ENCODE results near the gene SLC28A1.

GRCh38 chr15:84880007-84880406 is 4.5 kb upstream of the SLC28A1 start:
- TF ChIP-seq, protein P1, sequence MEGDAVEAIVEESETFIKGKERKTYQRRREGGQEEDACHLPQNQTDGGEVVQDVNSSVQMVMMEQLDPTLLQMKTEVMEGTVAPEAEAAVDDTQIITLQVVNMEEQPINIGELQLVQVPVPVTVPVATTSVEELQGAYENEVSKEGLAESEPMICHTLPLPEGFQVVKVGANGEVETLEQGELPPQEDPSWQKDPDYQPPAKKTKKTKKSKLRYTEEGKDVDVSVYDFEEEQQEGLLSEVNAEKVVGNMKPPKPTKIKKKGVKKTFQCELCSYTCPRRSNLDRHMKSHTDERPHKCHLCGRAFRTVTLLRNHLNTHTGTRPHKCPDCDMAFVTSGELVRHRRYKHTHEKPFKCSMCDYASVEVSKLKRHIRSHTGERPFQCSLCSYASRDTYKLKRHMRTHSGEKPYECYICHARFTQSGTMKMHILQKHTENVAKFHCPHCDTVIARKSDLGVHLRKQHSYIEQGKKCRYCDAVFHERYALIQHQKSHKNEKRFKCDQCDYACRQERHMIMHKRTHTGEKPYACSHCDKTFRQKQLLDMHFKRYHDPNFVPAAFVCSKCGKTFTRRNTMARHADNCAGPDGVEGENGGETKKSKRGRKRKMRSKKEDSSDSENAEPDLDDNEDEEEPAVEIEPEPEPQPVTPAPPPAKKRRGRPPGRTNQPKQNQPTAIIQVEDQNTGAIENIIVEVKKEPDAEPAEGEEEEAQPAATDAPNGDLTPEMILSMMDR (IDR thresholded peaks at IDR 0.05) = no peak
- no peak for TF ChIP-seq POLR2A (IDR thresholded peaks at IDR 0.05)
